IMR-90 (cell line): ENCODE measurements around the gene FAM174C. TPM values are rescaled to one million over a fixed set of nuclear protein-coding genes. Genes with fewer than 3 reads are reported as not detected.
A peak's percentile ranks its signal among the peaks of the same experiment; 100 is the strongest.

ENCODE experiments used
- ATAC-seq: fragments of 200-7000 bp; cut with Tn5 transposase; 2 replicates; pipeline ENCODE4 v1.9.1; 2020; ENCODE audit warnings: low read depth, mild to moderate bottlenecking, moderate library complexity
- BruUV-seq: library from RNA; stranded (reverse); fragments of 400-500 nt; replicated peaks from 2 replicates; lab custom pipeline; 2021; lab: Mats Ljungman, UMichigan
- CTCF ChIA-PET: fragments of 300-600 bp; formaldehyde crosslinking; extraction: SDS; loops from one replicate; lab custom pipeline; 2021; ENCODE audit warnings: antibody characterized with exemption; lab: Yijun Ruan, JAX
- POLR2A ChIA-PET: fragments of 300-600 bp; sonication (Branson Sonifier 250); formaldehyde crosslinking; loops from one replicate; lab custom pipeline; 2022; ENCODE audit warnings: antibody characterized with exemption; ENCODE audit not compliant: unreplicated experiment; lab: Charles Lee
- DNase-seq: peaks from one replicate; pipeline ENCODE4 v3.0.0; 2013
- H2AFZ ChIP-seq: replicated peaks from 2 replicates; pipeline ENCODE3; 2013; ENCODE audit warnings: low read length, mild to moderate bottlenecking; ENCODE audit not compliant: poor library complexity
- H2AK5ac ChIP-seq: 2 replicates; pipeline ENCODE4 v1.6.1; 2013; ENCODE audit warnings: low read depth, low read length, inconsistent platforms
- H2AK9ac ChIP-seq: replicated peaks from 2 replicates; pipeline ENCODE3; 2013; ENCODE audit warnings: mild to moderate bottlenecking, low read depth, low read length, moderate library complexity; ENCODE audit not compliant: poor library complexity
- H2BK120ac ChIP-seq: 2 replicates; pipeline ENCODE4 v1.6.1; 2013; ENCODE audit warnings: low read depth, low read length, inconsistent platforms
- H2BK15ac ChIP-seq: 3 replicates; pipeline ENCODE4 v1.6.1; 2013; ENCODE audit warnings: low read depth, low read length, inconsistent platforms
- H2BK20ac ChIP-seq: 2 replicates; pipeline ENCODE4 v1.6.1; 2013; ENCODE audit warnings: low read depth, mild to moderate bottlenecking, inconsistent platforms, low read length, moderate library complexity
- H2BK5ac ChIP-seq: 2 replicates; pipeline ENCODE4 v1.6.1; 2013; ENCODE audit warnings: mild to moderate bottlenecking, low read depth, low read length, inconsistent platforms; ENCODE audit not compliant: poor library complexity, severe bottlenecking
- H3K14ac ChIP-seq: replicated peaks from 2 replicates; pipeline ENCODE4 v1.6.1; 2013; ENCODE audit warnings: low read depth, low read length, inconsistent platforms
- H3K18ac ChIP-seq: 2 replicates; pipeline ENCODE4 v1.6.1; 2013; ENCODE audit warnings: low read depth, low read length, control low read depth
- H3K23ac ChIP-seq: 2 replicates; pipeline ENCODE4 v1.6.1; 2013; ENCODE audit warnings: low read depth, low read length, inconsistent platforms
- H3K27ac ChIP-seq: 2 replicates; pipeline ENCODE4 v1.5.1; 2013; ENCODE audit warnings: mild to moderate bottlenecking, control low read depth, low read length; ENCODE audit not compliant: insufficient read depth
- H3K27me3 ChIP-seq: 2 replicates; pipeline ENCODE4 v1.6.1; 2013; ENCODE audit warnings: low read length; ENCODE audit not compliant: control insufficient read depth, insufficient read depth
- H3K36me3 ChIP-seq: 2 replicates; pipeline ENCODE4 v1.6.1; 2013; ENCODE audit warnings: low read length, mixed read lengths; ENCODE audit not compliant: control insufficient read depth, insufficient read depth
- H3K4ac ChIP-seq: 2 replicates; pipeline ENCODE4 v1.6.1; 2013; ENCODE audit warnings: low read depth, low read length, inconsistent platforms
- H3K4me1 ChIP-seq: 2 replicates; pipeline ENCODE4 v1.6.1; 2013; ENCODE audit warnings: low read length, mixed read lengths; ENCODE audit not compliant: control insufficient read depth, insufficient read depth
- H3K4me2 ChIP-seq: 2 replicates; pipeline ENCODE4 v1.6.1; 2013; ENCODE audit warnings: low read depth, mild to moderate bottlenecking, control low read depth, low read length, moderate library complexity
- H3K4me3 ChIP-seq: 2 replicates; pipeline ENCODE4 v1.5.1; 2013; ENCODE audit warnings: low read depth, mild to moderate bottlenecking, control low read depth, low read length, moderate library complexity; ENCODE audit not compliant: insufficient read depth
- H3K56ac ChIP-seq: 2 replicates; pipeline ENCODE4 v1.6.1; 2013; ENCODE audit warnings: low read length, inconsistent platforms; ENCODE audit not compliant: insufficient read depth; ENCODE audit errors: extremely low read depth
- H3K79me1 ChIP-seq, 2 experiments: 2 replicates each; pipeline ENCODE4 v1.6.1; 2013; ENCODE audit warnings: low read length in 2 of 2, inconsistent platforms in 1 of 2, low read depth in 1 of 2
- H3K9ac ChIP-seq: 2 replicates; pipeline ENCODE4 v1.6.1; 2013; ENCODE audit warnings: low read depth, low read length, control low read depth
- H3K9me1 ChIP-seq: 2 replicates; pipeline ENCODE4 v1.6.1; 2013; ENCODE audit warnings: low read length, inconsistent platforms; ENCODE audit not compliant: insufficient read depth
- H3K9me3 ChIP-seq: 2 replicates; pipeline ENCODE4 v1.6.1; 2013; ENCODE audit warnings: low read length; ENCODE audit not compliant: control insufficient read depth, insufficient read depth
- H4K20me1 ChIP-seq: 2 replicates; pipeline ENCODE4 v1.6.1; 2013; ENCODE audit warnings: low read length, inconsistent platforms; ENCODE audit not compliant: insufficient read depth
- H4K5ac ChIP-seq: 2 replicates; pipeline ENCODE4 v1.6.1; 2013; ENCODE audit warnings: mild to moderate bottlenecking, low read depth, low read length, control low read depth
- H4K8ac ChIP-seq, 2 experiments: 2 replicates each; pipeline ENCODE4 v1.6.1; 2013; ENCODE audit warnings: low read depth in 2 of 2, low read length in 2 of 2, control low read depth in 1 of 2, inconsistent platforms in 1 of 2
- H4K91ac ChIP-seq: 2 replicates; pipeline ENCODE4 v1.6.1; 2013; ENCODE audit warnings: low read depth, low read length, inconsistent platforms; ENCODE audit not compliant: insufficient read depth
- BHLHE40 ChIP-seq: fragments of 150-350 bp; IDR thresholded peaks from 2 replicates; pipeline ENCODE4 v1.6.1; 2016; ENCODE audit warnings: mild to moderate bottlenecking, low read depth, low read length
- FOS ChIP-seq: fragments of 150-350 bp; IDR thresholded peaks from 2 replicates; pipeline ENCODE4 v1.6.1; 2016; ENCODE audit warnings: low read depth, low read length
- NFE2L2 ChIP-seq: fragments of 150-350 bp; IDR thresholded peaks from 2 replicates; pipeline ENCODE4 v1.6.1; 2016; ENCODE audit warnings: low read depth, mild to moderate bottlenecking, low read length
- POLR2A ChIP-seq: IDR thresholded peaks from 2 replicates; pipeline ENCODE4 v1.6.1; 2012; ENCODE audit warnings: mild to moderate bottlenecking, low read depth, low read length
- WGBS, 2 experiments: methylation state at CpG; one replicate each; pipeline versions ENCODE4 v1.1.5 to v1.1.7; 2013; ENCODE audit warnings: missing lambda C conversion rate in 2 of 2; ENCODE audit not compliant: insufficient read length in 1 of 2; ENCODE audit errors: extremely low coverage in 2 of 2; 5-methylcytosine and 5-hydroxymethylcytosine counted together
- dilution Hi-C: fragments of 300-500 bp; cut with HindIII; formaldehyde crosslinking; loops from one replicate; pipeline ENCODE4 v1.14.3; 2018; ENCODE audit warnings: low sequenced_read_pairs; ENCODE audit not compliant: unreplicated experiment
- in situ Hi-C: fragments of 300-500 bp; cut with MboI; formaldehyde crosslinking; loops from 3 replicates; pipeline ENCODE4 v1.14.3; 2019; ENCODE audit warnings: low sequenced_read_pairs, inconsistent platforms, mixed read lengths
- intact Hi-C: fragments of 100-400 bp; cut with micrococcal nuclease; formaldehyde crosslinking; loops from 2 replicates; pipeline ENCODE4 v1.10.0; 2022
- polyA plus RNA-seq, 3 experiments: library from polyadenylated mRNA; depleted of rRNA; stranded (reverse); fragments of >200 nt; gene quantifications; 2 replicates each; pipeline ENCODE4 v1.2.3, GENCODE V29; 2012; ENCODE audit warnings: low replicate concordance in 1 of 3
- total RNA-seq: library from RNA; depleted of rRNA; stranded (reverse); fragments of >200 nt; gene quantifications from 2 replicates; pipeline ENCODE4 v1.2.3, GENCODE V29; 2012

The FAM174C gene
- total and polyA plus RNA-seq, 2 of the 4 experiments (the other 2 are of a cell fraction): 7.5 to 61.8 TPM

- TF ChIP-seq FOS: no peak
- TF ChIP-seq BHLHE40: no peak
Observed at GRCh38 chr19:1226227-1226518, 49.2 kb upstream of the FAM174C start (continued).

GRCh38 chr19:1226522-1227303 is 48.6 kb upstream of the FAM174C start:
- POLR2A ChIA-PET: no interaction called here
- H2AK9ac ChIP-seq: no peak overlapping the region

More at GRCh38 chr19:1226522-1227303, 48.6 kb upstream of the FAM174C start:
- no peaks in the 10 kb centered on the region for H3K9me1 ChIP-seq
- H3K4me1 ChIP-seq: no peaks in the 10 kb centered on the region
- H3K9ac ChIP-seq: no peak overlapping the region
- H3K27me3 ChIP-seq: no peaks in the 10 kb centered on the region
- in situ Hi-C loops (no loop called here), intact Hi-C loops (no loop called here), dilution Hi-C loops (no loop called here)
- DNase-seq (no peak), ATAC-seq (no peak)
- no peak overlapping the region for H3K14ac ChIP-seq
- no peak overlapping the region for H4K91ac ChIP-seq
- 0 out of 2 replicates have a peak, but pooled peaks have one; percentile 7 for TF ChIP-seq POLR2A
- TF ChIP-seq NFE2L2: no peak
- no peak overlapping the region for H2BK20ac ChIP-seq
- H3K4me3 ChIP-seq: no peak overlapping the region
- H3K56ac ChIP-seq: no peak overlapping the region
- CTCF ChIA-PET: no interaction called here
- no peak overlapping the region for H4K8ac ChIP-seq
- H3K4ac ChIP-seq: no peak overlapping the region
- H2AFZ ChIP-seq: no peak overlapping the region
- H2BK5ac ChIP-seq: no peak overlapping the region
- H2BK120ac ChIP-seq: no peak overlapping the region
- H3K36me3 ChIP-seq: peaks cover 54% of the 10 kb centered on the region
- WGBS, 2 experiments: 92% methylated on average over 24 of the region's 50 CpGs; no CpG with 5 or more reads in 1 of the 2 experiments
- H3K9me3 ChIP-seq: no peaks in the 10 kb centered on the region
- peaks cover 15% of the 10 kb centered on the region for H4K20me1 ChIP-seq
- no peak overlapping the region for H2AK5ac ChIP-seq
- no peak overlapping the region for H3K23ac ChIP-seq
- BruUV-seq: no TSS peak
- no peak overlapping the region for H2BK15ac ChIP-seq
- peaks cover 0 to 19% of the 10 kb centered on the region in 2 experiments; a peak in 2 of 4 replicates for H3K79me1 ChIP-seq
- no peak overlapping the region for H3K27ac ChIP-seq
- no peak overlapping the region for H3K4me2 ChIP-seq
- no peak overlapping the region for H4K5ac ChIP-seq
- H3K18ac ChIP-seq: no peak overlapping the region
